Measurements from ENCODE around the gene ZNHIT1.

Gene ZNHIT1

GRCh38 chr7:101216860-101217387 is 1.0 kb upstream of the ZNHIT1 start:
- in situ Hi-C loops (cut with HindIII; ENCODE audit: low sequenced_read_pairs), result no loop called here
- TF ChIP-seq, protein P1, sequence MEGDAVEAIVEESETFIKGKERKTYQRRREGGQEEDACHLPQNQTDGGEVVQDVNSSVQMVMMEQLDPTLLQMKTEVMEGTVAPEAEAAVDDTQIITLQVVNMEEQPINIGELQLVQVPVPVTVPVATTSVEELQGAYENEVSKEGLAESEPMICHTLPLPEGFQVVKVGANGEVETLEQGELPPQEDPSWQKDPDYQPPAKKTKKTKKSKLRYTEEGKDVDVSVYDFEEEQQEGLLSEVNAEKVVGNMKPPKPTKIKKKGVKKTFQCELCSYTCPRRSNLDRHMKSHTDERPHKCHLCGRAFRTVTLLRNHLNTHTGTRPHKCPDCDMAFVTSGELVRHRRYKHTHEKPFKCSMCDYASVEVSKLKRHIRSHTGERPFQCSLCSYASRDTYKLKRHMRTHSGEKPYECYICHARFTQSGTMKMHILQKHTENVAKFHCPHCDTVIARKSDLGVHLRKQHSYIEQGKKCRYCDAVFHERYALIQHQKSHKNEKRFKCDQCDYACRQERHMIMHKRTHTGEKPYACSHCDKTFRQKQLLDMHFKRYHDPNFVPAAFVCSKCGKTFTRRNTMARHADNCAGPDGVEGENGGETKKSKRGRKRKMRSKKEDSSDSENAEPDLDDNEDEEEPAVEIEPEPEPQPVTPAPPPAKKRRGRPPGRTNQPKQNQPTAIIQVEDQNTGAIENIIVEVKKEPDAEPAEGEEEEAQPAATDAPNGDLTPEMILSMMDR (IDR thresholded peaks at IDR 0.05; ENCODE audit: low read depth, low read length), result no peak
- H3K4me3 ChIP-seq (ENCODE audit: low read depth, low read length), result peak overlapping the region; percentile 73
- DNase-seq (ENCODE audit: low read depth, low spot score), result no peak

DNA sequence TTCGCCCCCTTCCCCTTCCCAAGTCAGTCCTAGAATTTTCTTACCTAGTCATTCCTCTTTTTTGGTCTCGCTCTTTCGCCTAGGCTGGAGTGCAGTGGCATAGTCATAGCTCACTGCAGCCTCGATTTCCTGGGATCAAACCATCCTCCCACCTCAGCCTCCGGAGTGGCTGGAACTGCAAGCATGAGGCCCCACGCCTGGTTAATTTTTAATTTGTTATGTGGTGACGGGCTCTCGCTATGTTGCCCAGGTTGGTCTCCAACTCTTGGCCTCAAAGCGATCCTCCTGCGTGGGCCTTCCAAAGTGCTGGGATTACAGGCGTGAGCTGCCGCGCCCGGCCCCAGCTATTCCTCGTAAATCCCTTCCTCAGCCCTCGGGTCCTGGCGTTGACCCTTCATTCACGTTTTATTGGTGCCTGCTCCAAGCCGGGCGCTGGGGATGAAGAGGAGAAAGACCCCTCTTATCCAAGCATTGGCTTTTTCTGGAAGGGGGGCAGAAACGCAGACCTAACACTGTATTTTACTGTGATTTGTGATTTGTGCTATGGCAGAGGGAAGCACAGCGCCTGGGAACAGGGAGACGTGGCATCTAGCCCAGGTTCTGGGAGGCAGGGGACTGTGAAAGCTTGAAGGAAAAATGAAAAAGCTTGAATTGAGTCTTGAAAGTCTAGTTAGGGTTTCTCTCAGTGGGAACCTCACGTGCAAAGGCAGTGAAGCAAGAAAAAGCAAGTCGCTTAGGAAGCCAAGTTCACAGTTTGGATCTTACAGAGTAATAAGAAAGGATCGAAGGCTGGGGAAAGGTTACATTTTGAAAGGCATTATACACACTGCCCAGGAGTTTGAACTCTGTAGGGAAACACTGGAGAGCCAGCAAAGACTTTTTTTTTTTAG is 516 bp downstream of the ZNHIT1 start:
- in situ Hi-C loops (cut with HindIII; ENCODE audit: low sequenced_read_pairs), result no loop called here
- no peak for DNase-seq (ENCODE audit: low read depth, low spot score)
- TF ChIP-seq, protein P1 (IDR thresholded peaks at IDR 0.05; ENCODE audit: low read depth, low read length), result no peak
- H3K4me3 ChIP-seq (ENCODE audit: low read depth, low read length), result peak overlapping the region; percentile 73

DNA sequence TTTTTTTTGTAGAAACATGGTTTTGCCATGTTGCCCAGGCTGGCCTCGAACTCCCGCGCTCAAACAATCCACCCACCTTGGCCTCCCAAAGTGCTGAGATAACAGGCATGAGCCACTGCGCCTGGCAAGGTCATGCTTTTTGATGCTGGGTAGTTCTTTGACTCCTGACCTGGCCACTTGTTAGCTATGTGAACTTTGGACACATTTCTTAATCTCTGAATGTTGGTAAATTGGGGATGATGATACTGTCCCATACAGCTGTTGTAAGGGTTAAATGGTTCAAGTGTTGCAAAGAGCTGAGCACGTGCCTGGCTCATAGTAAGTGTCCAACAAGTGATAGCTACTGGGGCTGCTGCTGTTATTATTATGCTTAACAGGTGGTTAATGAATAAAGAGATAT is 2.3 kb downstream of the ZNHIT1 start:
- TF ChIP-seq, protein P1 (IDR thresholded peaks at IDR 0.05; ENCODE audit: low read depth, low read length), result no peak
- no peak overlapping the region for H3K4me3 ChIP-seq (ENCODE audit: low read depth, low read length)
- in situ Hi-C loops (cut with HindIII; ENCODE audit: low sequenced_read_pairs), result no loop called here
- no peak for DNase-seq (ENCODE audit: low read depth, low spot score)

DNA sequence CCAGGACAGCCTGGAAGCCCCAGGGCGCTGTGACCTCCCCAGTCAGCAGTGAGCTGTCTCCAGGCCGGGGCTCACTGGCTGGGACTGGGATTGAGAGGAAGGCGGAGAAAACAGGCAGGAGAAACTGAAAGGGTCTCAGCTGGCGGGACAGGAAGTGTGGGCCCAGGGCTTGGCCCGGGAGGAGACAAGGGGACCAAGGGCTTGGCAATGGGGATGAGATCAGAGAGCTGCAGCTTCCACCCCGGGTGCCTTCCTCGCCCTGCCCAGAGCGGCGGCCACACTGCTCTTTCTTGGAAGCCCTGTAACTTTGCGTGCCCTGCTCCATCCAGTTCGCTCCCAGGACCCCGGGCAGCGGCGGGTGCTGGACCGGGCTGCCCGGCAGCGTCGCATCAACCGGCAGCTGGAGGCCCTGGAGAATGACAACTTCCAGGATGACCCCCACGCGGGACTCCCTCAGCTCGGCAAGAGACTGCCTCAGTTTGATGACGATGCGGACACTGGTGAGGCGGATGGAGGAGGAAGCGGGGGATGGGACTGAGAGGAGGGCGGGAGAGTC is 4.4 kb downstream of the ZNHIT1 start:
- TF ChIP-seq, protein P1 (IDR thresholded peaks at IDR 0.05; ENCODE audit: low read depth, low read length), result no peak
- in situ Hi-C loops (cut with HindIII; ENCODE audit: low sequenced_read_pairs), result no loop called here
- no peak overlapping the region for H3K4me3 ChIP-seq (ENCODE audit: low read depth, low read length)
- no peak for DNase-seq (ENCODE audit: low read depth, low spot score)

DNA sequence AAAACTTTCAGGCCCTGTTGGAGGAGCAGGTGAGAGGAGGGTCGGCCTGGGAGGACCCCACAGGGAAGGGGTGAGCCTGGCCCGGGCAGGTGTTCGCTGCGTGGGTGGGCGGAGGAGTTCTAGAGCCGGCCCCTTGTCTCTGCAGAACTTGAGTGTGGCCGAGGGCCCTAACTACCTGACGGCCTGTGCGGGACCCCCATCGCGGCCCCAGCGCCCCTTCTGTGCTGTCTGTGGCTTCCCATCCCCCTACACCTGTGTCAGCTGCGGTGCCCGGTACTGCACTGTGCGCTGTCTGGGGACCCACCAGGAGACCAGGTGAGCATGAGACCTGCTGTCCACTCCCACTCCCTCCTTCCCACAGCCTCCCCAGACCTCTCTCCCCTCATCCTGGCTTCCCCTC is 5.6 kb downstream of the ZNHIT1 start:
- in situ Hi-C loops (cut with HindIII; ENCODE audit: low sequenced_read_pairs), result no loop called here
- no peak overlapping the region for H3K4me3 ChIP-seq (ENCODE audit: low read depth, low read length)
- TF ChIP-seq, protein P1 (IDR thresholded peaks at IDR 0.05; ENCODE audit: low read depth, low read length), result no peak
- no peak for DNase-seq (ENCODE audit: low read depth, low spot score)

GRCh38 chr7:101225650-101226049 is 7.7 kb downstream of the ZNHIT1 start:
- TF ChIP-seq, protein P1 (IDR thresholded peaks at IDR 0.05; ENCODE audit: low read depth, low read length), result no peak
- no peak for DNase-seq (ENCODE audit: low read depth, low spot score)
- in situ Hi-C loops (cut with HindIII; ENCODE audit: low sequenced_read_pairs), result no loop called here
- H3K4me3 ChIP-seq (ENCODE audit: low read depth, low read length), result no peak overlapping the region

Data from astrocyte of the spinal cord (primary cell).